H1 (cell line): ENCODE data around the gene COL11A2. TPM values are rescaled to one million over a fixed set of nuclear protein-coding genes. Genes with fewer than 3 reads are reported as not detected.

ENCODE experiments used
- CTCF ChIA-PET: fragments of 300-600 bp; sonication (Branson Sonifier 250); formaldehyde crosslinking; loops from one replicate; lab custom pipeline; 2021; ENCODE audit not compliant: partially characterized antibody; lab: Charles Lee
- POLR2A ChIA-PET: fragments of 300-600 bp; sonication (Branson Sonifier 250); formaldehyde crosslinking; loops from one replicate; lab custom pipeline; 2021; ENCODE audit warnings: inconsistent platforms; ENCODE audit not compliant: partially characterized antibody; lab: Charles Lee
- DNase-seq, 2 experiments: peaks; one replicate each; pipeline versions ENCODE4 v3.0.0 to v3.0.0-alpha.2; 2010 to 2022; ENCODE audit warnings: low spot score in 2 of 2, low read depth in 1 of 2, mixed read lengths in 1 of 2
- FAIRE-seq: peaks from 2 replicates; lab custom pipeline; 2011; peaks lifted over from hg19 to GRCh38; lab: Jason Lieb, UNC
- H2AFZ ChIP-seq: 2 replicates; pipeline ENCODE4 v1.8.1; 2012; ENCODE audit warnings: low read length, inconsistent platforms
- H2AK5ac ChIP-seq: 2 replicates; pipeline ENCODE4 v1.6.1; 2013; ENCODE audit warnings: low read depth, low read length
- H2BK120ac ChIP-seq: replicated peaks from 2 replicates; pipeline ENCODE3; 2013; ENCODE audit warnings: low read depth, low read length, inconsistent platforms
- H2BK12ac ChIP-seq: 2 replicates; pipeline ENCODE4 v1.6.1; 2013; ENCODE audit warnings: low read depth, low read length
- H2BK15ac ChIP-seq: 2 replicates; pipeline ENCODE4 v1.6.1; 2013; ENCODE audit warnings: low read length
- H2BK20ac ChIP-seq: 2 replicates; pipeline ENCODE4 v1.6.1; 2013; ENCODE audit warnings: low read length
- H2BK5ac ChIP-seq: 2 replicates; pipeline ENCODE4 v1.6.1; 2013; ENCODE audit warnings: low read depth, low read length
- H3K14ac ChIP-seq: 2 replicates; pipeline ENCODE4 v1.6.1; 2013; ENCODE audit warnings: inconsistent platforms; ENCODE audit not compliant: insufficient read length
- H3K18ac ChIP-seq: 2 replicates; pipeline ENCODE4 v1.6.1; 2013; ENCODE audit warnings: low read length; ENCODE audit errors: extremely low read depth
- H3K23ac ChIP-seq: 2 replicates; pipeline ENCODE4 v1.6.1; 2013; ENCODE audit warnings: inconsistent platforms; ENCODE audit not compliant: insufficient read length
- H3K23me2 ChIP-seq: 2 replicates; pipeline ENCODE4 v1.6.1; 2013; ENCODE audit warnings: low read depth, low read length
- H3K27ac ChIP-seq: 2 replicates; pipeline ENCODE4 v1.6.1; 2011; ENCODE audit warnings: low read depth, low read length, inconsistent platforms
- H3K27me3 ChIP-seq, 4 experiments: replicated peaks in 1 of 4; 1 replicate in 1 of 4; 2 replicates in 3 of 4; pipeline versions ENCODE4 v1.6.1 to v1.8.1; 2011 to 2013; ENCODE audit warnings: low read length in 3 of 4, mild to moderate bottlenecking in 3 of 4, inconsistent platforms in 2 of 4, mixed read lengths in 2 of 4, moderate library complexity in 1 of 4; ENCODE audit not compliant: control insufficient read depth in 3 of 4, insufficient read depth in 3 of 4; ENCODE audit errors: extremely low read depth in 1 of 4
- H3K36me3 ChIP-seq, 4 experiments: 2 replicates each; pipeline versions ENCODE4 v1.6.1 to v1.8.1; 2011 to 2013; ENCODE audit warnings: mild to moderate bottlenecking in 4 of 4, low read length in 3 of 4, moderate library complexity in 2 of 4, control low read depth in 1 of 4, inconsistent platforms in 1 of 4; ENCODE audit not compliant: insufficient read depth in 4 of 4, control insufficient read depth in 2 of 4
- H3K4ac ChIP-seq: replicated peaks from 2 replicates; pipeline ENCODE3; 2013; ENCODE audit warnings: low read length, low read depth, mixed read lengths, inconsistent platforms; ENCODE audit not compliant: insufficient read length
- H3K4me1 ChIP-seq, 4 experiments: replicated peaks in 1 of 4; 1 replicate in 1 of 4; 2 replicates in 3 of 4; pipeline versions ENCODE4 v1.6.1 to v1.8.1; 2011 to 2013; ENCODE audit warnings: low read length in 3 of 4, inconsistent platforms in 2 of 4, mixed read lengths in 1 of 4; ENCODE audit not compliant: insufficient read depth in 4 of 4, control insufficient read depth in 3 of 4
- H3K4me2 ChIP-seq, 2 experiments: 2 replicates each; pipeline versions ENCODE4 v1.6.1 to v1.8.1; 2011 to 2013; ENCODE audit warnings: low read depth in 2 of 2, low read length in 2 of 2, control low read depth in 1 of 2, inconsistent platforms in 1 of 2, mild to moderate bottlenecking in 1 of 2; ENCODE audit not compliant: insufficient read depth in 1 of 2
- H3K4me3 ChIP-seq, 4 experiments: fragments of 200-600, 300-600 bp in 1 of 4; sonication (generic), shearing (Covaris generic), sonication (Bioruptor Twin) in 1 of 4; 2 replicates each; pipeline versions ENCODE4 v1.5.1 to v1.8.1; 2011 to 2016; ENCODE audit warnings: low read length in 4 of 4, low read depth in 3 of 4, control low read depth in 2 of 4, inconsistent platforms in 2 of 4, mild to moderate bottlenecking in 2 of 4, mixed read lengths in 1 of 4, moderate library complexity in 1 of 4; ENCODE audit not compliant: insufficient read depth in 2 of 4; ENCODE audit errors: extremely low read depth in 1 of 4
- H3K56ac ChIP-seq: replicated peaks from 2 replicates; pipeline ENCODE3; 2013; ENCODE audit warnings: low read depth, mild to moderate bottlenecking, mixed read lengths, low read length, inconsistent platforms; ENCODE audit not compliant: insufficient read length
- H3K79me1 ChIP-seq: 2 replicates; pipeline ENCODE4 v1.6.1; 2013; ENCODE audit warnings: low read depth, low read length, control low read depth
- H3K79me2 ChIP-seq, 2 experiments: 2 replicates each; pipeline versions ENCODE4 v1.6.1 to v1.8.1; 2012 to 2013; ENCODE audit warnings: low read length in 2 of 2, mild to moderate bottlenecking in 2 of 2, inconsistent platforms in 1 of 2; ENCODE audit not compliant: insufficient read depth in 2 of 2, control insufficient read depth in 1 of 2
- H3K9ac ChIP-seq, 4 experiments: replicated peaks in 1 of 4; 1 replicate in 1 of 4; 2 replicates in 3 of 4; pipeline versions ENCODE4 v1.6.1 to v1.8.1; 2011 to 2013; ENCODE audit warnings: low read depth in 3 of 4, low read length in 3 of 4, control low read depth in 2 of 4, mild to moderate bottlenecking in 2 of 4, moderate library complexity in 2 of 4, inconsistent platforms in 1 of 4; ENCODE audit errors: extremely low read depth in 1 of 4
- H3K9me3 ChIP-seq, 2 experiments: 2 replicates each; pipeline versions ENCODE4 v1.6.1 to v1.8.1; 2012 to 2013; ENCODE audit warnings: mild to moderate bottlenecking in 2 of 2, moderate library complexity in 2 of 2, control low read depth in 1 of 2, inconsistent platforms in 1 of 2, low read depth in 1 of 2, low read length in 1 of 2, mixed read lengths in 1 of 2; ENCODE audit not compliant: insufficient read depth in 2 of 2
- H4K20me1 ChIP-seq, 2 experiments: replicated peaks in 1 of 2; 2 replicates each; pipeline versions ENCODE3 to v1.8.1; 2011 to 2013; ENCODE audit warnings: inconsistent platforms in 2 of 2, low read length in 2 of 2, mild to moderate bottlenecking in 1 of 2; ENCODE audit not compliant: insufficient read depth in 2 of 2, control insufficient read depth in 1 of 2
- H4K5ac ChIP-seq: 2 replicates; pipeline ENCODE4 v1.6.1; 2013; ENCODE audit warnings: low read length, low read depth, mixed read lengths, inconsistent platforms; ENCODE audit not compliant: insufficient read length
- H4K8ac ChIP-seq: 2 replicates; pipeline ENCODE4 v1.8.0; 2013; ENCODE audit warnings: mild to moderate bottlenecking, moderate library complexity, low read length, inconsistent platforms; ENCODE audit not compliant: insufficient read depth; ENCODE audit errors: extremely low read depth
- H4K91ac ChIP-seq: replicated peaks from 2 replicates; pipeline ENCODE3; 2013; ENCODE audit warnings: low read length, mixed read lengths, inconsistent platforms; ENCODE audit not compliant: insufficient read length
- YY1 ChIP-seq: IDR thresholded peaks from 2 replicates; pipeline ENCODE4 v1.6.1; 2011; ENCODE audit warnings: low read depth, mild to moderate bottlenecking, low read length
- WGBS, 2 experiments: shearing (Covaris generic) in 1 of 2; methylation state at CpG; one replicate each; pipeline versions ENCODE4 v1.1.6 to v1.1.7; 2013 to 2015; ENCODE audit warnings: low lambda C conversion rate in 2 of 2, mixed read lengths in 2 of 2, inconsistent platforms in 1 of 2, low coverage in 1 of 2, missing lambda C conversion rate in 1 of 2; ENCODE audit not compliant: insufficient replicate concordance in 2 of 2, insufficient coverage in 1 of 2, insufficient read length in 1 of 2; ENCODE audit errors: extremely low coverage in 1 of 2, missing lambda C conversion rate in 1 of 2; 5-methylcytosine and 5-hydroxymethylcytosine counted together
- long read RNA-seq, 2 experiments: library from RNA in 1 of 2; library from capped mRNA in 1 of 2; stranded (forward); transcript quantifications; one replicate each; pipeline ENCODE4 v2.0.0, GENCODE V29; 2021; ENCODE audit warnings: inconsistent platforms in 1 of 2
- polyA minus RNA-seq, 3 experiments: library from RNA; depleted of rRNA, polyadenylated mRNA; stranded (reverse); fragments of >200 nt; gene quantifications; 1 replicate in 2 of 3; 2 replicates in 1 of 3; pipeline ENCODE4 v1.2.3, GENCODE V29; 2011
- polyA plus RNA-seq, 7 experiments: library from polyadenylated mRNA; depleted of rRNA in 3 of 7; stranded (reverse) in 5 of 7; unstranded in 2 of 7; fragments of >200 nt in 5 of 7; fragments of 200-250 nt in 2 of 7; gene quantifications; 1 replicate in 5 of 7; 2 replicates in 1 of 7; 4 replicates in 1 of 7; pipeline versions ENCODE4 v1.2.1 to v1.2.3, GENCODE V29; 2011 to 2013; ENCODE audit warnings: missing spikeins in 2 of 7, mixed read lengths in 2 of 7
- total RNA-seq: library from RNA; stranded (reverse); fragmentation: NEBNext Ultra II Directional; extraction: Animal tissue kit (Norgen Biotek cat#: 25700); gene quantifications from 2 replicates; pipeline ENCODE4 v1.2.1, GENCODE V29; 2021

COL11A2 gene
- total RNA-seq (2.8 and 3.5 TPM in 2 replicates), polyA plus RNA-seq (2011; rRNA removed) (3.8 and 4.7 TPM in 2 replicates), polyA minus RNA-seq (2011; rRNA and poly(A)+ RNA removed) (1.8 and 2.2 TPM in 2 replicates)
- 3.6 TPM for polyA plus RNA-seq (2011; cell fraction: cytosol; rRNA removed)
- polyA plus RNA-seq (2011; cell fraction: nucleus; rRNA removed) = 35.4 TPM
- 3.6 to 5.4 TPM (median 4.7 TPM) in 4 replicates for polyA plus RNA-seq (2012, experiment 1 of 2)
- 2.6 TPM for polyA plus RNA-seq (2012, experiment 2 of 2)
- 3.4 TPM for polyA plus RNA-seq (2013, experiment 1 of 2)
- 3.2 TPM for polyA plus RNA-seq (2013, experiment 2 of 2)
- polyA minus RNA-seq (2011; cell fraction: cytosol; rRNA and poly(A)+ RNA removed) = 0.59 TPM
- polyA minus RNA-seq (2011; cell fraction: nucleus; rRNA and poly(A)+ RNA removed) = 3.3 TPM
- long read RNA-seq, experiment 1 = 0 reads
- long read RNA-seq, experiment 2 = 0 reads

DNA sequence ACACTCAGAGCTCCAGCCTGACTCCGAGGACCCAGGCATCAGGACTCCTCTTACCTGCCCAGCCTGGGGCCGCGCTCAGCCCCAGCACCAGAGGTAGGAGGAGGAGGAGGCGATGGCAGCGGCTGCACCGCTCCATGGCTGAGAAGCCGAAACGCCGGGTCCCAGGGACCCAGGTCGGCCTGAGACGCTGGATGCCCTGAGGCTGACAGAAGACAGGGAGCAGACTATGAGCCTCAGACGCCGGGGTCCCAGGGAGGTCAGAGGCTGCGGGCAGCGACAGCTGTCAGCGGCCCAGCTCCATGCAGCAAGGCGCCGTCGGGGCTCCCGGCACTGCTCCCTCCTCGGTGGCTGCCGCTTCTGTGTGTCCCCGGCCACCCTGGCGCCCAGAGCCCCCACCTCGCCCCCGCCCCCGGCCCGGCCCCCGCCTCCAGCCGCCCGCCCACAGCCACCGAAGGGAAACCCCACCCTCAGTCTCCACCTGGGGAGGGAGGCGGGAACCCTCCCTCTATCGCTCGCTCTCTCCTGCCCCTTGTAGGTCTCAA lies at the start of gene COL11A2:
COL11A2 (minus strand) TSS at position 363 of the 542 bp plus-strand sequence; CDS start at position 136, 227 bp downstream.
- no peaks in the 10 kb centered on the region for H3K9me3 ChIP-seq
- H3K4ac ChIP-seq = no peak within 1 kb of the TSS
- no peaks in the 10 kb centered on the region for H3K79me2 ChIP-seq
- no peak within 1 kb of the TSS for H3K14ac ChIP-seq
- H4K91ac ChIP-seq = no peak within 1 kb of the TSS
- peak within 1 kb of the TSS; percentile 86 for H4K8ac ChIP-seq
- H3K36me3 ChIP-seq = peaks cover 0 to 13% (median 6%) of the 10 kb centered on the region in 4 experiments; a peak in 4 of 8 replicates
- FAIRE-seq (no peak), DNase-seq (peak in 1 of 2 experiments; percentile 74)
- ChIA-PET CTCF (interaction anchor here (0.5 to 1.5 kb wide), 5 partner anchors 15 to 111 kb away, joined by 3 to 4 read pairs (median 3); no protein-coding TSS in a partner anchor), POLR2A (interaction anchor here (0.7 to 1.8 kb wide), 3 partner anchors 28 to 220 kb away, joined by 3 to 4 read pairs (median 3); no protein-coding TSS in a partner anchor)
- H2BK5ac ChIP-seq = no peak within 1 kb of the TSS
- H3K56ac ChIP-seq = no peak within 1 kb of the TSS
- 0 out of 2 replicates have a peak within 1 kb of the TSS, but pooled peaks have one; percentile 13 for H2AK5ac ChIP-seq
- H2BK120ac ChIP-seq = no peak within 1 kb of the TSS
- WGBS, 2 experiments = 21% methylated on average over 11 of the region's 35 CpGs; no CpG with 5 or more reads in 1 of the 2 experiments
- H2BK20ac ChIP-seq = no peak within 1 kb of the TSS
- H3K18ac ChIP-seq = peak within 1 kb of the TSS; percentile 78
- no peak within 1 kb of the TSS for H2BK15ac ChIP-seq
- peaks cover 0 to 8% (median 7%) of the 10 kb centered on the region in 4 experiments; a peak in 6 of 7 replicates for H3K4me1 ChIP-seq
- H3K27me3 ChIP-seq = peaks cover 0 to 17% (median 15%) of the 10 kb centered on the region in 4 experiments; a peak in 6 of 7 replicates
- no peak within 1 kb of the TSS for H4K5ac ChIP-seq
- peak within 1 kb of the TSS; percentile 72 to 79 (median 77) for H3K4me3 ChIP-seq
- H3K23me2 ChIP-seq = peaks cover 11% of the 10 kb centered on the region
- H3K4me2 ChIP-seq = peak within 1 kb of the TSS; percentile 78 to 96
- no peak within 1 kb of the TSS for H3K23ac ChIP-seq
- H3K79me1 ChIP-seq = no peaks in the 10 kb centered on the region
- H3K27ac ChIP-seq = no peak within 1 kb of the TSS
- H2AFZ ChIP-seq = peak within 1 kb of the TSS; percentile 86; the same call in 1 of the 2 replicates
- H4K20me1 ChIP-seq = peaks cover 0 to 5% of the 10 kb centered on the region in 2 experiments
- peak within 1 kb of the TSS; percentile 23; the same call in 1 of the 2 replicates for H2BK12ac ChIP-seq
- peak within 1 kb of the TSS in 1 of 4 experiments; percentile 51; a peak in 2 of 7 replicates for H3K9ac ChIP-seq
- no peak for TF ChIP-seq YY1
